MCF 10A (cell line): ENCODE data around the gene TBX6. TPM values are rescaled to one million over a fixed set of nuclear protein-coding genes. Genes with fewer than 3 reads are reported as not detected.

Source experiments
- Bru-seq: library from RNA; stranded (reverse); fragments of 400-500 nt; gene quantifications from one replicate; lab custom pipeline; 2021; lab: Mats Ljungman, UMichigan
- BruChase-seq, 2 experiments: library from RNA; stranded (reverse); fragments of 400-500 nt; gene quantifications; one replicate each; lab custom pipeline; 2021; lab: Mats Ljungman, UMichigan
- BruUV-seq: library from RNA; stranded (reverse); fragments of 400-500 nt; replicated peaks from 2 replicates; lab custom pipeline; 2021; lab: Mats Ljungman, UMichigan
- CTCF ChIA-PET: fragments of 300-600 bp; sonication (Branson Sonifier 250); formaldehyde crosslinking; extraction: SDS; loops from one replicate; lab custom pipeline; 2021; ENCODE audit warnings: antibody characterized with exemption, inconsistent platforms; lab: Yijun Ruan, JAX
- POLR2A ChIA-PET: fragments of 300-600, 350-650 bp; sonication (Branson Sonifier 250); formaldehyde crosslinking; extraction: SDS; loops from one replicate; lab custom pipeline; 2020; ENCODE audit warnings: antibody characterized with exemption, inconsistent platforms; lab: Yijun Ruan, JAX
- DNase-seq: peaks from one replicate; pipeline ENCODE4 v3.0.0-alpha.2; 2018; ENCODE audit not compliant: unreplicated experiment
- H3K27ac Mint-ChIP-seq: one replicate; pipeline ENCODE4 v1.8.0; 2022; ENCODE audit warnings: mild to moderate bottlenecking, low read depth, mixed read lengths; ENCODE audit not compliant: unreplicated experiment
- H3K27me3 Mint-ChIP-seq: one replicate; pipeline ENCODE4 v1.8.0; 2022; ENCODE audit warnings: mixed read lengths; ENCODE audit not compliant: insufficient read depth, unreplicated experiment
- H3K36me3 Mint-ChIP-seq: one replicate; pipeline ENCODE4 v1.8.0; 2022; ENCODE audit warnings: mild to moderate bottlenecking, moderate library complexity, mixed read lengths; ENCODE audit not compliant: insufficient read depth, unreplicated experiment
- H3K4me1 Mint-ChIP-seq: one replicate; pipeline ENCODE4 v1.8.0; 2022; ENCODE audit warnings: mixed read lengths; ENCODE audit not compliant: insufficient read depth, unreplicated experiment
- H3K4me3 Mint-ChIP-seq: one replicate; pipeline ENCODE4 v1.8.0; 2022; ENCODE audit warnings: mild to moderate bottlenecking, moderate library complexity, mixed read lengths; ENCODE audit not compliant: unreplicated experiment
- H3K9me3 Mint-ChIP-seq: one replicate; pipeline ENCODE4 v1.8.0; 2022; ENCODE audit warnings: mixed read lengths; ENCODE audit not compliant: unreplicated experiment
- intact Hi-C: fragments of 100-400 bp; cut with micrococcal nuclease; formaldehyde crosslinking; loops from 2 replicates; pipeline ENCODE4 v1.14.1; 2022
- long read RNA-seq: library from polyadenylated mRNA; stranded (forward); transcript quantifications from one replicate; pipeline ENCODE4 v2.0.0, GENCODE V29; 2022
- total RNA-seq: library from RNA; stranded (reverse); gene quantifications from 2 replicates; pipeline ENCODE4 v1.2.3, GENCODE V29; 2022
- TF ChIP-seq, protein P1 (sequence below): fragments of 200-600 bp; IDR thresholded peaks from one replicate; pipeline ENCODE4 v1.8.0; 2022; ENCODE audit warnings: antibody characterized with exemption, mild to moderate bottlenecking; ENCODE audit not compliant: unreplicated experiment

The TBX6 gene, protein sequence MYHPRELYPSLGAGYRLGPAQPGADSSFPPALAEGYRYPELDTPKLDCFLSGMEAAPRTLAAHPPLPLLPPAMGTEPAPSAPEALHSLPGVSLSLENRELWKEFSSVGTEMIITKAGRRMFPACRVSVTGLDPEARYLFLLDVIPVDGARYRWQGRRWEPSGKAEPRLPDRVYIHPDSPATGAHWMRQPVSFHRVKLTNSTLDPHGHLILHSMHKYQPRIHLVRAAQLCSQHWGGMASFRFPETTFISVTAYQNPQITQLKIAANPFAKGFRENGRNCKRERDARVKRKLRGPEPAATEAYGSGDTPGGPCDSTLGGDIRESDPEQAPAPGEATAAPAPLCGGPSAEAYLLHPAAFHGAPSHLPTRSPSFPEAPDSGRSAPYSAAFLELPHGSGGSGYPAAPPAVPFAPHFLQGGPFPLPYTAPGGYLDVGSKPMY
- total RNA-seq: 0.16 and 0.47 TPM in 2 replicates
- Bru-seq, nascent RNA: percentile 11 among the genes with signal in this experiment
- BruChase-seq, experiment 1, labeled RNA remaining after a 6-hour chase: percentile 20 among the genes with signal in this experiment
- percentile 10 among the genes with signal in this experiment for BruChase-seq, experiment 2, labeled RNA remaining after a 2-hour chase
- long read RNA-seq: 0 reads

DNA sequence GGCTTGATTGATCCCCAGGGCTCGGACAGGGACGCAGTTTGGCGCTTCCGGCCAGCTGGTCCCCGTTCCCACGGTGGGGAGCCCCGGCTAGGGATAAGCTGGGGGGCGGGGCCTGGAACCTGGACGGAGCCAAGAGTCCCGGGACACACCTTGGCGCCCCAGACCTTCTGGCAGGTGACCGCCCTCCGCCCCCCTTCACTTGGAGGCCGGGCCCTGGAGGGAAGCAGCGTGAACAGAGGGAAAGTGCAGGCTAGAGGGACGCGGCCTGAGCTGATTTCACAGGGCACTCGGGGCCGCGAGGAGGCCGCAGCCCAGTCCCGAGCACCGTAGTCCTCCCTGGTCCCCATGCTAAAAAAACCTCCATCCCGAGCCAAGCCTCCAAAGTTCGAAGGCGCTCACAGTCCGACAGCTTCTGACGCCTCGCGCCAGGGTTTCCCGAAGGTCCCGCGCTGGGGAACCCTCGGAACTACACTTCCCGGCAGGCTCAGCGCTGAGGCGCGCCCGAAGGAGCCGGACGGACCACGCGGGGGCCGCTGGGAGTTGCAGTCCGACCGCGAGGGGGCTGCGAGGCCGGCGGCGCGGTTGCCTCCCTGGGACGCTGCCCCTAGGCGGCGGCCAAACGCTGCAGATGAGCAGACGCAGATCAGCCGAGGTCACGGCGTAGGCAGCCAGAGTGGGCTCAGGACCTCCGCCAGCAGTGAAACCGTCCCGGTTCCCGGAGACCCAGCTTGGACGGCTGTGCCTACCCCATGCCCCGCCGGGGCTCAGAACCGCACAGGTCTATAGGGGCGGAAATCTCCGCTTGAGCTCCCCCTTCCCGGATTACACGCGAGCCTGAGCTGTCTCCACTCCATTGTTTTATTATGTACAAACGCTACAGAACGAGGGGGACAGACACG is at the start of gene TBX6:
Gene TBX6, minus strand, starts transcription at position 451 of the 899 bp plus-strand sequence. CDS start 731 bp downstream, outside the sequence.
- no TSS peak for BruUV-seq
- TF ChIP-seq, protein P1, sequence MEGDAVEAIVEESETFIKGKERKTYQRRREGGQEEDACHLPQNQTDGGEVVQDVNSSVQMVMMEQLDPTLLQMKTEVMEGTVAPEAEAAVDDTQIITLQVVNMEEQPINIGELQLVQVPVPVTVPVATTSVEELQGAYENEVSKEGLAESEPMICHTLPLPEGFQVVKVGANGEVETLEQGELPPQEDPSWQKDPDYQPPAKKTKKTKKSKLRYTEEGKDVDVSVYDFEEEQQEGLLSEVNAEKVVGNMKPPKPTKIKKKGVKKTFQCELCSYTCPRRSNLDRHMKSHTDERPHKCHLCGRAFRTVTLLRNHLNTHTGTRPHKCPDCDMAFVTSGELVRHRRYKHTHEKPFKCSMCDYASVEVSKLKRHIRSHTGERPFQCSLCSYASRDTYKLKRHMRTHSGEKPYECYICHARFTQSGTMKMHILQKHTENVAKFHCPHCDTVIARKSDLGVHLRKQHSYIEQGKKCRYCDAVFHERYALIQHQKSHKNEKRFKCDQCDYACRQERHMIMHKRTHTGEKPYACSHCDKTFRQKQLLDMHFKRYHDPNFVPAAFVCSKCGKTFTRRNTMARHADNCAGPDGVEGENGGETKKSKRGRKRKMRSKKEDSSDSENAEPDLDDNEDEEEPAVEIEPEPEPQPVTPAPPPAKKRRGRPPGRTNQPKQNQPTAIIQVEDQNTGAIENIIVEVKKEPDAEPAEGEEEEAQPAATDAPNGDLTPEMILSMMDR: peak; percentile 74
- ChIA-PET POLR2A (interaction anchor here (0.7 to 3.6 kb wide), 10 partner anchors 12 to 316 kb away, joined by 3 to 50 read pairs (median 4); partner anchors contain the start of genes ALDOA, CORO1A, MAPK3 and PPP4C), CTCF (interaction anchor here (0.5 to 4.3 kb wide), 24 partner anchors 10 to 537 kb away, joined by 3 to 24 read pairs (median 4); partner anchors contain the start of genes GDPD3 and ZNF48)
- Mint-ChIP-seq H3K27me3 (no peaks in the 10 kb centered on the region), H3K36me3 (peaks cover 17% of the 10 kb centered on the region), H3K4me3 (peak within 1 kb of the TSS; percentile 79), H3K4me1 (peaks cover 37% of the 10 kb centered on the region), H3K9me3 (no peaks in the 10 kb centered on the region), H3K27ac (peak within 1 kb of the TSS; percentile 57)
- intact Hi-C loops: loop anchor here (10.0 kb wide), 1 partner anchor 313 kb away; the partner anchor contains the start of gene ZNF771
- DNase-seq: peak; percentile 89

DNA sequence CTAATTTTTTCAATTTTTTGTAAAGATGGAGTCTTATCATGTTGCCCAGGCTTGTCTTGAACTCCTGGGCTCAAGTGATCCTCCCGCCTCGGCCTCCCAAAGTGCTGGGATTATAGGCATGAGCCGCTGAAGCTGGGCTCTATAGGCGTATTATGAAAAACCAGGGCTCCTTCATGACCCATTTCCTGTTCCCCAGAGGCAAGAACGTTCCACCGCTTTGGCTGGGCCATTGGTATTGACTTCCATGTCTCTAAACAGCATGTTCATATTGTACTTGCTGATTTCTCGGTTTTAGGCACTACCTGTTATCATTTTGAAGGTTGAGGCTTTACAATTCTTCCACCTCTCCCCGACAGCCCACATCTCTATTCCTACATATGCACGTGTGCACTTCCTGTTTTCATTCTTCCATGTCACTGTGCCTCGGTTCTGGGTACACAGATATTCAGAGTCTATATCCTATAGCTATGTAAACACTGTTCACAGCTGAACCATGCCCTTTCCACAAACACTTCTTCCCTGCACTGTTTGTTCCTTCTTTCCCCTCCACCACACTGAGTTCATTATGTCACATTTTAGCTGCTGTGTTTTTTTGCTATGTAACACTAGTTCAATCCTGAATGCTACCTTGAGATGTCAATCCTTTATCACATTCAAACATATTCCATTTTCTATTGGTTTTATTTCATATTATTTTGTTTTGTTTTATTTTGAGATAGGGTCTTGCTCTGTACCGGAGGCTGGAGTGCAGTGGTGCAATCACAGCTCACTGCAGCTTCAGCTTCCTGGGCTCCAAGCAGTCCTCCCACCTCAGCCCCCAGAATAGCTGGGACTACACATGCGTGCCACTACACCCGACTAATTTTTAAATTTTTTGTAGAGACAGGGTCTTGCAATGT is 48.1 kb upstream of the TBX6 start:
- Mint-ChIP-seq H3K36me3 (no peaks in the 10 kb centered on the region), H3K27me3 (no peaks in the 10 kb centered on the region), H3K4me1 (no peaks in the 10 kb centered on the region), H3K4me3 (no peak overlapping the region), H3K9me3 (no peaks in the 10 kb centered on the region), H3K27ac (no peak overlapping the region)
- intact Hi-C loops: no loop called here
- TF ChIP-seq, protein P1: no peak
- POLR2A ChIA-PET: interaction anchor here (0.7 kb wide), 1 partner anchor 165 kb away, joined by 3 read pairs; no protein-coding TSS in a partner anchor
- CTCF ChIA-PET: interaction anchor here (0.9 kb wide), 1 partner anchor 270 kb away, joined by 3 read pairs; no protein-coding TSS in a partner anchor
- no peak for DNase-seq
- no TSS peak for BruUV-seq

DNA sequence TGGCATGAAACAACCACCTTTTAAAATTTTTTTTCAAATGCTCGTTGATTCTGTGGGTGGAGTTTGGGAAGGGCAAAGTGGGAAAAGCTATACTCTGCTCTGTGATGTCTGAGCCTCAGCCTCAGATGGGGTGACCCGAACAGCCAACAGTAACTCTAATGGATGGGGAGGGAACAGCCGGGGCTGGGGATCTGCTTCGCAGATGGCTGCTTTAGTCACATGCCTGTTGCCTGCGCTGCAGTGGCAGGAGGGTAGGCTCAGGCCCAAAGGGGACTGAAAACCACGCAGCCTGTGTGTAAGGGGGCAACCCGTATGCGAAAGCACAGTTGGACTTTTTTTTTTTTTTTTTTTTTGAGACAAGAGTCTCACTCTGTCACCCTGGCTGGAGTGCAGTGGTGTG is 46.2 kb upstream of the TBX6 start:
- Mint-ChIP-seq H3K4me1 (no peaks in the 10 kb centered on the region), H3K27ac (no peak overlapping the region), H3K4me3 (no peak overlapping the region), H3K27me3 (no peaks in the 10 kb centered on the region), H3K9me3 (no peaks in the 10 kb centered on the region), H3K36me3 (no peaks in the 10 kb centered on the region)
- intact Hi-C loops: no loop called here
- TF ChIP-seq, protein P1: no peak
- no peak for DNase-seq
- POLR2A ChIA-PET: no interaction called here
- CTCF ChIA-PET: interaction anchor here (0.7 kb wide), 1 partner anchor 34 kb away, joined by 5 read pairs; no protein-coding TSS in a partner anchor
- no TSS peak for BruUV-seq
